ENCODE measurements around the gene SSBP1. TPM values are rescaled to one million over a fixed set of nuclear protein-coding genes. Genes with fewer than 3 reads are reported as not detected.
"Not testable (repeated sequence)": the region's sequence is repeated elsewhere in the genome, so short reads cannot be mapped to it uniquely, and the experiment has no call there.

Gene SSBP1, protein sequence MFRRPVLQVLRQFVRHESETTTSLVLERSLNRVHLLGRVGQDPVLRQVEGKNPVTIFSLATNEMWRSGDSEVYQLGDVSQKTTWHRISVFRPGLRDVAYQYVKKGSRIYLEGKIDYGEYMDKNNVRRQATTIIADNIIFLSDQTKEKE
- polyA plus RNA-seq (2013, experiment 1 of 2): 638 TPM
- polyA plus RNA-seq (2013, experiment 2 of 2): 630 TPM

DNA sequence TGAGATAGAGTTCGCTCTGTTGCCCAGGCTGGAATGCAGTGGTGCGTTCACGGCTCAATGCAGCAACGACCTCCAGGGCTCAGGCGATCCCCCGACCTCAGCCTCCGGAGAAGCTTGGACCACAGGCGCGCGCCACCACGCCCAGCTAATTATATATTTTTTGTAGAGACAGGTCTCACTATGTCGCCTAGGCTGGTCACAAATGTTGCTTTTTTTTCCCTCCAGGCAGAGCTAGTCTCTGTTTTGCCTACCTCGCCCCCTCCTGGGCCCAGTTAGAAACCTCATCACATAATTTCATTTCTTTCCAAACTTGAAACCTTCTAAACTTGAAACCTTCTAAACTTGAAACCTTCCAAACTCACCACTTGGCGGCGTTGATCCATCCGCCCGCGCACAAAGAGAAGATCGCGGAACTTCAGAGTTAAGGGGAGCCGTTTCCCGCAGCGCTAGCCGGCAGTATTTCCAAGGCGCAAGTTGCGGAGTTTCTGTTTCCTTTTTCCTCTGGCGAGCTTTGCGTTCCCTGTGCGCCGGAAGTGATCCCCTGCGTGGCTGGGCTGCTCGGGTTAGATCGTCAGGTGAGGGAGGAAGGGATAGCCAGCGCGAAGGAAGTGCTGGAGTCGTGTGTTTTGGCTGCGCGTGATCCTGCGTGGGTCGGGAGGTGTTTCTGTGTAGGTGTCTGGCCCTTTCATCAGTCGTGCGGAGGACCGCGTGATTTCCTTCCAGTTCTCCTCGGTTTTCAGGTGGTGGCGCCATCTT lies at the start of gene SSBP1:
Gene SSBP1 (plus strand): TSS at position 523 of the 756 bp plus-strand sequence. CDS start 809 bp downstream, outside the sequence.
- Histone ChIP-seq H2BK15ac (replicated peaks; ENCODE audit: low read depth) (no peak within 1 kb of the TSS), H2BK120ac (ENCODE audit: low read depth, low read length) (no peak within 1 kb of the TSS), H4K8ac (ENCODE audit: low read depth, low read length) (peak within 1 kb of the TSS; percentile 84), H3K56ac (ENCODE audit: low read length) (peak within 1 kb of the TSS; percentile 99), H3K27me3 (ENCODE audit: insufficient read depth, low read length, poor library complexity) (no peaks in the 10 kb centered on the region), H3K27ac (ENCODE audit: low read depth, low read length) (peak within 1 kb of the TSS; percentile 16), H3K18ac (ENCODE audit: low read length) (peak within 1 kb of the TSS; percentile 19), H2AK5ac (ENCODE audit: low read length) (no peak within 1 kb of the TSS), H3K9ac (ENCODE audit: low read length) (peak within 1 kb of the TSS; percentile 98), H3K4ac (ENCODE audit: low read depth, low read length) (peak within 1 kb of the TSS; percentile 45), H3K4me2 (ENCODE audit: low read length) (peak within 1 kb of the TSS; percentile 69), H3K36me3 (ENCODE audit: control insufficient read depth, insufficient read depth, low read length) (no peaks in the 10 kb centered on the region), H3K4me1 (ENCODE audit: control insufficient read depth, low read depth, low read length) (peaks cover 3% of the 10 kb centered on the region), H3K23ac (ENCODE audit: low read length) (peak within 1 kb of the TSS; percentile 71), H3K79me1 (ENCODE audit: low read length) (peaks cover 3% of the 10 kb centered on the region), H4K5ac (ENCODE audit: low read length) (peak within 1 kb of the TSS; percentile 92), H3K79me2 (ENCODE audit: control insufficient read depth, insufficient read depth, low read length) (peaks cover 27% of the 10 kb centered on the region), H3K4me3 (ENCODE audit: low read length) (peak within 1 kb of the TSS; percentile 99), H2BK5ac (ENCODE audit: low read length) (peak within 1 kb of the TSS; percentile 92)
- no CpG with 5 or more reads among the region's 46 CpGs for WGBS (ENCODE audit: extremely low coverage, insufficient coverage, low lambda C conversion rate)
- DNase-seq: peak; percentile 98

DNA sequence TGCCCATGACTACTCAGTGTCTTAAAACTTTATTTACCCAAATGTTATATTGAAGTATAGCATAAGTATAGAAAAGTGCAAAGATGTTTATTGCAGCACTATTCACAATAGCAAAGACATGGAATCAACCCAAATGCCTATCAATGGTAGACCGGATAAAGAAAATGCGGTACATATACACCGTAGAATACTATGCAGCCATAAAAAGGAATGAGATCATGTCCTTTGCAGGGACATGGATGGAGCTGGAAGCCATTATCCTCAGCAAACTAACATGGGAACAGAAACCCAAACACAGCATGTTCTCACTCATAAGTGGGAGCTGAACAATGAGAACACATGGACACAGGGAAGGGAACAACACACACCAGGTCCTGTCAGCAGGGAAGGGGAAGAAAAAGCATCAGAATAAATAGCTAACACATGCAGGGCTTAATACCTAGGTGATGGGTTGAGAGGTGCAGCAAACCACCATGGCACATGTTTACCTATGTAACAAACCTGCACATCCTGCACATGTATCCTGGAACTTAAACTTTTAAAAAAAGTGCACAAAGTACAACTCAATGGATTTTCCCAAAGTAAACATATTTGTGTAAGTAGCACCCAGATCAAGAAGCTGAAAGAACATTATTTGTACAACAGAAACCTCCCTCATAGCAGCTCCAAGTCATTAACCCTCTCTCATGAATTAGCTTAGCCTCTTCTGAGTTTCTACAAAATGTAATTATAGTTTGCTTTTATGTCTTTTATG lies 48.9 kb upstream of the SSBP1 start:
- not testable (repeated sequence) for H3K79me2 ChIP-seq (ENCODE audit: control insufficient read depth, insufficient read depth, low read length); H3K4me3 ChIP-seq (ENCODE audit: low read length); H3K4ac ChIP-seq (ENCODE audit: low read depth, low read length); H2BK15ac ChIP-seq (replicated peaks; ENCODE audit: low read depth); H2AK5ac ChIP-seq (ENCODE audit: low read length); H3K4me1 ChIP-seq (ENCODE audit: control insufficient read depth, low read depth, low read length); H3K18ac ChIP-seq (ENCODE audit: low read length); H3K23ac ChIP-seq (ENCODE audit: low read length); H4K5ac ChIP-seq (ENCODE audit: low read length); H3K27me3 ChIP-seq (ENCODE audit: insufficient read depth, low read length, poor library complexity); H2BK120ac ChIP-seq (ENCODE audit: low read depth, low read length); DNase-seq; H3K4me2 ChIP-seq (ENCODE audit: low read length); H3K27ac ChIP-seq (ENCODE audit: low read depth, low read length); H4K8ac ChIP-seq (ENCODE audit: low read depth, low read length); H3K56ac ChIP-seq (ENCODE audit: low read length); H2BK5ac ChIP-seq (ENCODE audit: low read length); H3K9ac ChIP-seq (ENCODE audit: low read length); H3K36me3 ChIP-seq (ENCODE audit: control insufficient read depth, insufficient read depth, low read length)
- no CpG with 5 or more reads among the region's 3 CpGs for WGBS (ENCODE audit: extremely low coverage, insufficient coverage, low lambda C conversion rate)
- peaks cover 12% of the 10 kb centered on the region for H3K79me1 ChIP-seq (ENCODE audit: low read length)

DNA sequence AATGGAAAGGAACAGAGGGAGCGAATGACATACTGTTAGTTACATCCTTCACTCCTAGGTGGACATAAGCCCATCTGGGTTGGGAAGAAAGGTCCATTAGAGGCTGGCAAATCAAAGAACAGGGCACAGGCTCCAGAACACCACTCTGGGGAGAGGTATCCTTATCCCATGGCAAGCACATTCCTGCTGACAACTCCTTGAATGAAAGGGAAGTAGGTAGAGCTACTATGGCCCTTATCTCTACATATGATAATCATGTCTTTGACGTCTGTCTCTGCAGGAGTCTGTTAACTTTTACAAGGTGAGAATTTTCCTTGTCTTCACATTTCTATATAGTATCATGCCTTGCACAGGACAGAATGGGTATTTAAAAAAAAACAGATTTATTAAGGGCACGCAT lies 46.6 kb upstream of the SSBP1 start:
- Histone ChIP-seq H3K23ac (ENCODE audit: low read length) (peak overlapping the region; percentile 81), H2BK120ac (ENCODE audit: low read depth, low read length) (no peak overlapping the region), H2BK15ac (replicated peaks; ENCODE audit: low read depth) (no peak overlapping the region), H3K9ac (ENCODE audit: low read length) (no peak overlapping the region), H3K18ac (ENCODE audit: low read length) (no peak overlapping the region), H2AK5ac (ENCODE audit: low read length) (no peak overlapping the region), H3K4me1 (ENCODE audit: control insufficient read depth, low read depth, low read length) (peaks cover 8% of the 10 kb centered on the region), H3K4me2 (ENCODE audit: low read length) (no peak overlapping the region), H3K27me3 (ENCODE audit: insufficient read depth, low read length, poor library complexity) (no peaks in the 10 kb centered on the region), H2BK5ac (ENCODE audit: low read length) (no peak overlapping the region), H4K5ac (ENCODE audit: low read length) (no peak overlapping the region), H3K36me3 (ENCODE audit: control insufficient read depth, insufficient read depth, low read length) (no peaks in the 10 kb centered on the region), H3K4me3 (ENCODE audit: low read length) (no peak overlapping the region), H3K79me2 (ENCODE audit: control insufficient read depth, insufficient read depth, low read length) (peaks cover 12% of the 10 kb centered on the region), H3K79me1 (ENCODE audit: low read length) (peaks cover 20% of the 10 kb centered on the region), H4K8ac (ENCODE audit: low read depth, low read length) (no peak overlapping the region), H3K27ac (ENCODE audit: low read depth, low read length) (no peak overlapping the region), H3K56ac (ENCODE audit: low read length) (peak overlapping the region; percentile 27), H3K4ac (ENCODE audit: low read depth, low read length) (no peak overlapping the region)
- DNase-seq: peak; percentile 76
- no CpG with 5 or more reads among the region's 3 CpGs for WGBS (ENCODE audit: extremely low coverage, insufficient coverage, low lambda C conversion rate)

GRCh38 chr7:141691961-141692360 lies 46.2 kb upstream of the SSBP1 start:
- Histone ChIP-seq H2BK15ac (replicated peaks; ENCODE audit: low read depth) (no peak overlapping the region), H2BK120ac (ENCODE audit: low read depth, low read length) (no peak overlapping the region), H3K79me1 (ENCODE audit: low read length) (peaks cover 22% of the 10 kb centered on the region), H3K4me3 (ENCODE audit: low read length) (no peak overlapping the region), H2AK5ac (ENCODE audit: low read length) (no peak overlapping the region), H3K4ac (ENCODE audit: low read depth, low read length) (no peak overlapping the region), H2BK5ac (ENCODE audit: low read length) (no peak overlapping the region), H3K36me3 (ENCODE audit: control insufficient read depth, insufficient read depth, low read length) (no peaks in the 10 kb centered on the region), H3K23ac (ENCODE audit: low read length) (no peak overlapping the region), H3K18ac (ENCODE audit: low read length) (no peak overlapping the region), H3K27me3 (ENCODE audit: insufficient read depth, low read length, poor library complexity) (no peaks in the 10 kb centered on the region), H3K79me2 (ENCODE audit: control insufficient read depth, insufficient read depth, low read length) (peaks cover 14% of the 10 kb centered on the region), H3K27ac (ENCODE audit: low read depth, low read length) (no peak overlapping the region), H3K4me1 (ENCODE audit: control insufficient read depth, low read depth, low read length) (peaks cover 8% of the 10 kb centered on the region), H4K8ac (ENCODE audit: low read depth, low read length) (no peak overlapping the region), H3K56ac (ENCODE audit: low read length) (no peak overlapping the region), H3K9ac (ENCODE audit: low read length) (no peak overlapping the region), H3K4me2 (ENCODE audit: low read length) (no peak overlapping the region), H4K5ac (ENCODE audit: low read length) (no peak overlapping the region)
- WGBS (ENCODE audit: extremely low coverage, insufficient coverage, low lambda C conversion rate): no CpG with 5 or more reads among the region's 4 CpGs
- no peak for DNase-seq

GRCh38 chr7:141693082-141693481 lies 45.1 kb upstream of the SSBP1 start:
- Histone ChIP-seq H3K4me2 (ENCODE audit: low read length) (no peak overlapping the region), H2AK5ac (ENCODE audit: low read length) (no peak overlapping the region), H2BK120ac (ENCODE audit: low read depth, low read length) (no peak overlapping the region), H2BK5ac (ENCODE audit: low read length) (no peak overlapping the region), H3K4me3 (ENCODE audit: low read length) (no peak overlapping the region), H4K8ac (ENCODE audit: low read depth, low read length) (no peak overlapping the region), H3K79me1 (ENCODE audit: low read length) (peaks cover 23% of the 10 kb centered on the region), H3K9ac (ENCODE audit: low read length) (no peak overlapping the region), H4K5ac (ENCODE audit: low read length) (no peak overlapping the region), H3K36me3 (ENCODE audit: control insufficient read depth, insufficient read depth, low read length) (no peaks in the 10 kb centered on the region), H3K18ac (ENCODE audit: low read length) (no peak overlapping the region), H3K23ac (ENCODE audit: low read length) (no peak overlapping the region), H3K79me2 (ENCODE audit: control insufficient read depth, insufficient read depth, low read length) (peaks cover 20% of the 10 kb centered on the region), H3K4ac (ENCODE audit: low read depth, low read length) (no peak overlapping the region), H3K4me1 (ENCODE audit: control insufficient read depth, low read depth, low read length) (peaks cover 12% of the 10 kb centered on the region), H3K56ac (ENCODE audit: low read length) (no peak overlapping the region), H3K27me3 (ENCODE audit: insufficient read depth, low read length, poor library complexity) (no peaks in the 10 kb centered on the region), H3K27ac (ENCODE audit: low read depth, low read length) (no peak overlapping the region), H2BK15ac (replicated peaks; ENCODE audit: low read depth) (no peak overlapping the region)
- WGBS (ENCODE audit: extremely low coverage, insufficient coverage, low lambda C conversion rate): no CpG with 5 or more reads among the region's 3 CpGs
- no peak for DNase-seq
